H1 (cell line): ENCODE measurements around the gene ATP2B1. TPM values are rescaled to one million over a fixed set of nuclear protein-coding genes. Genes with fewer than 3 reads are reported as not detected.
A peak's percentile ranks its signal among the peaks of the same experiment; 100 is the strongest.

ENCODE experiments used
- CTCF ChIA-PET: fragments of 300-600 bp; sonication (Branson Sonifier 250); formaldehyde crosslinking; loops from one replicate; lab custom pipeline; 2021; ENCODE audit not compliant: partially characterized antibody; lab: Charles Lee
- POLR2A ChIA-PET: fragments of 300-600 bp; sonication (Branson Sonifier 250); formaldehyde crosslinking; loops from one replicate; lab custom pipeline; 2021; ENCODE audit warnings: inconsistent platforms; ENCODE audit not compliant: partially characterized antibody; lab: Charles Lee
- DNase-seq, 2 experiments: peaks; one replicate each; pipeline versions ENCODE4 v3.0.0 to v3.0.0-alpha.2; 2010 to 2022; ENCODE audit warnings: low spot score in 2 of 2, low read depth in 1 of 2, mixed read lengths in 1 of 2
- FAIRE-seq: peaks from 2 replicates; lab custom pipeline; 2011; peaks lifted over from hg19 to GRCh38; lab: Jason Lieb, UNC
- H2AFZ ChIP-seq: 2 replicates; pipeline ENCODE4 v1.8.1; 2012; ENCODE audit warnings: low read length, inconsistent platforms
- H2AK5ac ChIP-seq: 2 replicates; pipeline ENCODE4 v1.6.1; 2013; ENCODE audit warnings: low read depth, low read length
- H2BK120ac ChIP-seq: replicated peaks from 2 replicates; pipeline ENCODE3; 2013; ENCODE audit warnings: low read depth, low read length, inconsistent platforms
- H2BK12ac ChIP-seq: 2 replicates; pipeline ENCODE4 v1.6.1; 2013; ENCODE audit warnings: low read depth, low read length
- H2BK15ac ChIP-seq: 2 replicates; pipeline ENCODE4 v1.6.1; 2013; ENCODE audit warnings: low read length
- H2BK20ac ChIP-seq: 2 replicates; pipeline ENCODE4 v1.6.1; 2013; ENCODE audit warnings: low read length
- H2BK5ac ChIP-seq: 2 replicates; pipeline ENCODE4 v1.6.1; 2013; ENCODE audit warnings: low read depth, low read length
- H3K14ac ChIP-seq: 2 replicates; pipeline ENCODE4 v1.6.1; 2013; ENCODE audit warnings: inconsistent platforms; ENCODE audit not compliant: insufficient read length
- H3K18ac ChIP-seq: 2 replicates; pipeline ENCODE4 v1.6.1; 2013; ENCODE audit warnings: low read length; ENCODE audit errors: extremely low read depth
- H3K23ac ChIP-seq: 2 replicates; pipeline ENCODE4 v1.6.1; 2013; ENCODE audit warnings: inconsistent platforms; ENCODE audit not compliant: insufficient read length
- H3K23me2 ChIP-seq: 2 replicates; pipeline ENCODE4 v1.6.1; 2013; ENCODE audit warnings: low read depth, low read length
- H3K27ac ChIP-seq: 2 replicates; pipeline ENCODE4 v1.6.1; 2011; ENCODE audit warnings: low read depth, low read length, inconsistent platforms
- H3K27me3 ChIP-seq, 4 experiments: replicated peaks in 1 of 4; 1 replicate in 1 of 4; 2 replicates in 3 of 4; pipeline versions ENCODE4 v1.6.1 to v1.8.1; 2011 to 2013; ENCODE audit warnings: low read length in 3 of 4, mild to moderate bottlenecking in 3 of 4, inconsistent platforms in 2 of 4, mixed read lengths in 2 of 4, moderate library complexity in 1 of 4; ENCODE audit not compliant: control insufficient read depth in 3 of 4, insufficient read depth in 3 of 4; ENCODE audit errors: extremely low read depth in 1 of 4
- H3K36me3 ChIP-seq, 4 experiments: 2 replicates each; pipeline versions ENCODE4 v1.6.1 to v1.8.1; 2011 to 2013; ENCODE audit warnings: mild to moderate bottlenecking in 4 of 4, low read length in 3 of 4, moderate library complexity in 2 of 4, control low read depth in 1 of 4, inconsistent platforms in 1 of 4; ENCODE audit not compliant: insufficient read depth in 4 of 4, control insufficient read depth in 2 of 4
- H3K4ac ChIP-seq: replicated peaks from 2 replicates; pipeline ENCODE3; 2013; ENCODE audit warnings: low read length, low read depth, mixed read lengths, inconsistent platforms; ENCODE audit not compliant: insufficient read length
- H3K4me1 ChIP-seq, 4 experiments: replicated peaks in 1 of 4; 1 replicate in 1 of 4; 2 replicates in 3 of 4; pipeline versions ENCODE4 v1.6.1 to v1.8.1; 2011 to 2013; ENCODE audit warnings: low read length in 3 of 4, inconsistent platforms in 2 of 4, mixed read lengths in 1 of 4; ENCODE audit not compliant: insufficient read depth in 4 of 4, control insufficient read depth in 3 of 4
- H3K4me2 ChIP-seq, 2 experiments: 2 replicates each; pipeline versions ENCODE4 v1.6.1 to v1.8.1; 2011 to 2013; ENCODE audit warnings: low read depth in 2 of 2, low read length in 2 of 2, control low read depth in 1 of 2, inconsistent platforms in 1 of 2, mild to moderate bottlenecking in 1 of 2; ENCODE audit not compliant: insufficient read depth in 1 of 2
- H3K4me3 ChIP-seq, 4 experiments: fragments of 200-600, 300-600 bp in 1 of 4; sonication (generic), shearing (Covaris generic), sonication (Bioruptor Twin) in 1 of 4; 2 replicates each; pipeline versions ENCODE4 v1.5.1 to v1.8.1; 2011 to 2016; ENCODE audit warnings: low read length in 4 of 4, low read depth in 3 of 4, control low read depth in 2 of 4, inconsistent platforms in 2 of 4, mild to moderate bottlenecking in 2 of 4, mixed read lengths in 1 of 4, moderate library complexity in 1 of 4; ENCODE audit not compliant: insufficient read depth in 2 of 4; ENCODE audit errors: extremely low read depth in 1 of 4
- H3K56ac ChIP-seq: replicated peaks from 2 replicates; pipeline ENCODE3; 2013; ENCODE audit warnings: low read depth, mild to moderate bottlenecking, mixed read lengths, low read length, inconsistent platforms; ENCODE audit not compliant: insufficient read length
- H3K79me1 ChIP-seq: 2 replicates; pipeline ENCODE4 v1.6.1; 2013; ENCODE audit warnings: low read depth, low read length, control low read depth
- H3K79me2 ChIP-seq, 2 experiments: 2 replicates each; pipeline versions ENCODE4 v1.6.1 to v1.8.1; 2012 to 2013; ENCODE audit warnings: low read length in 2 of 2, mild to moderate bottlenecking in 2 of 2, inconsistent platforms in 1 of 2; ENCODE audit not compliant: insufficient read depth in 2 of 2, control insufficient read depth in 1 of 2
- H3K9ac ChIP-seq, 4 experiments: replicated peaks in 1 of 4; 1 replicate in 1 of 4; 2 replicates in 3 of 4; pipeline versions ENCODE4 v1.6.1 to v1.8.1; 2011 to 2013; ENCODE audit warnings: low read depth in 3 of 4, low read length in 3 of 4, control low read depth in 2 of 4, mild to moderate bottlenecking in 2 of 4, moderate library complexity in 2 of 4, inconsistent platforms in 1 of 4; ENCODE audit errors: extremely low read depth in 1 of 4
- H3K9me3 ChIP-seq, 2 experiments: 2 replicates each; pipeline versions ENCODE4 v1.6.1 to v1.8.1; 2012 to 2013; ENCODE audit warnings: mild to moderate bottlenecking in 2 of 2, moderate library complexity in 2 of 2, control low read depth in 1 of 2, inconsistent platforms in 1 of 2, low read depth in 1 of 2, low read length in 1 of 2, mixed read lengths in 1 of 2; ENCODE audit not compliant: insufficient read depth in 2 of 2
- H4K20me1 ChIP-seq, 2 experiments: replicated peaks in 1 of 2; 2 replicates each; pipeline versions ENCODE3 to v1.8.1; 2011 to 2013; ENCODE audit warnings: inconsistent platforms in 2 of 2, low read length in 2 of 2, mild to moderate bottlenecking in 1 of 2; ENCODE audit not compliant: insufficient read depth in 2 of 2, control insufficient read depth in 1 of 2
- H4K5ac ChIP-seq: 2 replicates; pipeline ENCODE4 v1.6.1; 2013; ENCODE audit warnings: low read length, low read depth, mixed read lengths, inconsistent platforms; ENCODE audit not compliant: insufficient read length
- H4K8ac ChIP-seq: 2 replicates; pipeline ENCODE4 v1.8.0; 2013; ENCODE audit warnings: mild to moderate bottlenecking, moderate library complexity, low read length, inconsistent platforms; ENCODE audit not compliant: insufficient read depth; ENCODE audit errors: extremely low read depth
- H4K91ac ChIP-seq: replicated peaks from 2 replicates; pipeline ENCODE3; 2013; ENCODE audit warnings: low read length, mixed read lengths, inconsistent platforms; ENCODE audit not compliant: insufficient read length
- ATF2 ChIP-seq: IDR thresholded peaks from 2 replicates; pipeline ENCODE4 v1.6.1; 2012; ENCODE audit warnings: low read length, inconsistent platforms
- CBX8 ChIP-seq: fragments of 300-800, 300-1000 bp; sonication (generic); IDR thresholded peaks from 2 replicates; pipeline ENCODE4 v1.7.1; 2016; ENCODE audit warnings: low read depth, low read length, borderline replicate concordance
- CREB1 ChIP-seq: IDR thresholded peaks from 2 replicates; pipeline ENCODE4 v1.6.1; 2012; ENCODE audit warnings: inconsistent platforms
- GABPA ChIP-seq: IDR thresholded peaks from 2 replicates; pipeline ENCODE4 v1.6.1; 2011; ENCODE audit warnings: mild to moderate bottlenecking, low read length, moderate library complexity, borderline replicate concordance; ENCODE audit not compliant: insufficient read depth
- GTF2F1 ChIP-seq: IDR thresholded peaks from 2 replicates; pipeline ENCODE4 v1.6.1; 2012; ENCODE audit warnings: low read depth, low read length, improper control_type of control experiment, borderline replicate concordance
- JUND ChIP-seq: IDR thresholded peaks from 2 replicates; pipeline ENCODE4 v1.6.1; 2011; ENCODE audit warnings: mild to moderate bottlenecking, improper control_type of control experiment, low read length
- KDM5A ChIP-seq: fragments of 200-600 bp; IDR thresholded peaks from 2 replicates; pipeline ENCODE4 v1.7.1; 2012; ENCODE audit warnings: mild to moderate bottlenecking, low read length, inconsistent platforms, mixed read lengths
- POLR2A ChIP-seq, 2 experiments: IDR thresholded peaks; 1 replicate in 1 of 2; 2 replicates in 1 of 2; pipeline ENCODE4 v1.6.1; 2011; ENCODE audit warnings: low read depth in 2 of 2, low read length in 2 of 2, mild to moderate bottlenecking in 2 of 2; ENCODE audit errors: control extremely low read depth in 1 of 2
- RBBP5 ChIP-seq: IDR thresholded peaks from 2 replicates; pipeline ENCODE4 v1.7.1; 2012; ENCODE audit warnings: low read depth, mild to moderate bottlenecking, inconsistent platforms, low read length, moderate library complexity, borderline replicate concordance
- WGBS, 2 experiments: shearing (Covaris generic) in 1 of 2; methylation state at CpG; one replicate each; pipeline versions ENCODE4 v1.1.6 to v1.1.7; 2013 to 2015; ENCODE audit warnings: low lambda C conversion rate in 2 of 2, mixed read lengths in 2 of 2, inconsistent platforms in 1 of 2, low coverage in 1 of 2, missing lambda C conversion rate in 1 of 2; ENCODE audit not compliant: insufficient replicate concordance in 2 of 2, insufficient coverage in 1 of 2, insufficient read length in 1 of 2; ENCODE audit errors: extremely low coverage in 1 of 2, missing lambda C conversion rate in 1 of 2; 5-methylcytosine and 5-hydroxymethylcytosine counted together
- polyA plus RNA-seq, 7 experiments: library from polyadenylated mRNA; depleted of rRNA in 3 of 7; stranded (reverse) in 5 of 7; unstranded in 2 of 7; fragments of >200 nt in 5 of 7; fragments of 200-250 nt in 2 of 7; gene quantifications; 1 replicate in 5 of 7; 2 replicates in 1 of 7; 4 replicates in 1 of 7; pipeline versions ENCODE4 v1.2.1 to v1.2.3, GENCODE V29; 2011 to 2013; ENCODE audit warnings: missing spikeins in 2 of 7, mixed read lengths in 2 of 7
- total RNA-seq: library from RNA; stranded (reverse); fragmentation: NEBNext Ultra II Directional; extraction: Animal tissue kit (Norgen Biotek cat#: 25700); gene quantifications from 2 replicates; pipeline ENCODE4 v1.2.1, GENCODE V29; 2021

The ATP2B1 gene
- total and polyA plus RNA-seq, 2 of the 8 experiments (the other 6 are each of a cell fraction or from before 2014, with no cell fraction given) = 4.3 to 32.0 TPM

GRCh38 chr12:89707703-89708564, 704 bp downstream of the ATP2B1 start:
- Histone ChIP-seq H4K91ac (no peak overlapping the region), H3K27ac (peak overlapping the region; percentile 90; the same call in 1 of the 2 replicates), H3K4me1 (no peaks in the 10 kb centered on the region; a peak in 1 of 7 replicates), H3K14ac (no peak overlapping the region), H3K79me2 (peaks cover 0 to 47% of the 10 kb centered on the region in 2 experiments; a peak in 2 of 4 replicates), H3K27me3 (peaks cover 0 to 26% (median 13%) of the 10 kb centered on the region in 4 experiments; a peak in 5 of 7 replicates), H3K56ac (no peak overlapping the region), H2BK15ac (no peak overlapping the region), H4K20me1 (peaks cover 11 to 15% of the 10 kb centered on the region in 2 experiments), H3K36me3 (no peaks in the 10 kb centered on the region), H3K4ac (no peak overlapping the region), H3K4me2 (peak overlapping the region; percentile 63 to 98), H3K23me2 (peaks cover 14% of the 10 kb centered on the region; the same call in 1 of the 2 replicates), H3K9ac (peak overlapping the region in 3 of 4 experiments; percentile 80 to 94 (median 90); a peak in 5 of 7 replicates), H3K79me1 (no peaks in the 10 kb centered on the region; the same call in 1 of the 2 replicates), H2AFZ (no peak overlapping the region), H2BK20ac (no peak overlapping the region), H4K8ac (peak overlapping the region; percentile 93), H4K5ac (no peak overlapping the region), H3K4me3 (peak overlapping the region; percentile 65 to 86 (median 70)), H2BK5ac (0 out of 2 replicates have a peak overlapping the region, but pooled peaks have one; percentile 25), H2BK120ac (no peak overlapping the region), H3K9me3 (no peaks in the 10 kb centered on the region), H3K23ac (no peak overlapping the region), H2BK12ac (no peak overlapping the region), H3K18ac (no peak overlapping the region), H2AK5ac (no peak overlapping the region)
- DNase-seq = peak in 1 of 2 experiments; percentile 63
- FAIRE-seq = no peak
- ChIA-PET CTCF (interaction anchor here (1.2 kb wide), 1 partner anchor 68 kb away, joined by 3 read pairs; no protein-coding TSS in a partner anchor), POLR2A (interaction anchor here (1.2 to 2.7 kb wide), 5 partner anchors 8 to 355 kb away, joined by 3 to 13 read pairs (median 4); partner anchors contain the start of genes DUSP6 and GALNT4)
- WGBS, 2 experiments = 2% methylated on average over 41 of the region's 73 CpGs; no CpG with 5 or more reads in 1 of the 2 experiments
- TF ChIP-seq KDM5A (no peak), RBBP5 (0 out of 2 replicates have a peak, but pooled peaks have one; percentile 19), CREB1 (no peak), GABPA (no peak), ATF2 (no peak), CBX8 (no peak), POLR2A (IDR thresholded peaks at IDR 0.05; ENCODE audit: control extremely low read depth in 1 of 2, low read depth in 2 of 2, low read length in 2 of 2) (no peak), JUND (no peak), GTF2F1 (no peak)
